Measurements from ENCODE around the gene CFAP107.
"Not testable (repeated sequence)": the region's sequence is repeated elsewhere in the genome, so short reads cannot be mapped to it uniquely, and the experiment has no call there.

The CFAP107 gene

GRCh38 chr1:12745992-12746323 is at the start of gene CFAP107:
CFAP107 (plus strand) TSS chr1:12746200; CDS start chr1:12746431, 231 bp downstream.
- no peak for TF ChIP-seq JUND (IDR thresholded peaks at IDR 0.05; ENCODE audit: low read depth)
- in situ Hi-C loops (cut with HindIII; ENCODE audit: low pct_unique_long_range_greater_than_20kb, low sequenced_read_pairs): no loop called here
- peak in 1 of 2 experiments; percentile 12 for DNase-seq (ENCODE audit: low read depth in 1 of 2, low spot score in 1 of 2)

- TF ChIP-seq JUND (IDR thresholded peaks at IDR 0.05; ENCODE audit: low read depth): no peak
- in situ Hi-C loops (cut with HindIII; ENCODE audit: low pct_unique_long_range_greater_than_20kb, low sequenced_read_pairs): no loop called here
- DNase-seq (ENCODE audit: low read depth in 1 of 2, low spot score in 1 of 2): no peak
Measured at GRCh38 chr1:12696658-12697057, 49.3 kb upstream of the CFAP107 start.

GRCh38 chr1:12697397-12697796 is 48.6 kb upstream of the CFAP107 start:
- in situ Hi-C loops (cut with HindIII; ENCODE audit: low pct_unique_long_range_greater_than_20kb, low sequenced_read_pairs): no loop called here
- no peak for DNase-seq (ENCODE audit: low read depth in 1 of 2, low spot score in 1 of 2)
- no peak for TF ChIP-seq JUND (IDR thresholded peaks at IDR 0.05; ENCODE audit: low read depth)

- in situ Hi-C loops (cut with HindIII; ENCODE audit: low pct_unique_long_range_greater_than_20kb, low sequenced_read_pairs): no loop called here
- no peak for TF ChIP-seq JUND (IDR thresholded peaks at IDR 0.05; ENCODE audit: low read depth)
- DNase-seq (ENCODE audit: low read depth in 1 of 2, low spot score in 1 of 2): no peak
Measured at GRCh38 chr1:12703821-12704451, 42.1 kb upstream of the CFAP107 start.

- TF ChIP-seq JUND (IDR thresholded peaks at IDR 0.05; ENCODE audit: low read depth): no peak
- no peak for DNase-seq (ENCODE audit: low read depth in 1 of 2, low spot score in 1 of 2)
- in situ Hi-C loops (cut with HindIII; ENCODE audit: low pct_unique_long_range_greater_than_20kb, low sequenced_read_pairs): no loop called here
Measured at GRCh38 chr1:12706061-12706460, 39.9 kb upstream of the CFAP107 start.

- in situ Hi-C loops (cut with HindIII; ENCODE audit: low pct_unique_long_range_greater_than_20kb, low sequenced_read_pairs): no loop called here
- no peak for DNase-seq (ENCODE audit: low read depth in 1 of 2, low spot score in 1 of 2)
- TF ChIP-seq JUND (IDR thresholded peaks at IDR 0.05; ENCODE audit: low read depth): no peak
Measured at GRCh38 chr1:12708396-12709090, 37.5 kb upstream of the CFAP107 start.

GRCh38 chr1:12709091-12709491 is 36.9 kb upstream of the CFAP107 start:
- DNase-seq (ENCODE audit: low read depth in 1 of 2, low spot score in 1 of 2): no peak
- TF ChIP-seq JUND (IDR thresholded peaks at IDR 0.05; ENCODE audit: low read depth): no peak
- in situ Hi-C loops (cut with HindIII; ENCODE audit: low pct_unique_long_range_greater_than_20kb, low sequenced_read_pairs): no loop called here

GRCh38 chr1:12709696-12710095 is 36.3 kb upstream of the CFAP107 start:
- in situ Hi-C loops (cut with HindIII; ENCODE audit: low pct_unique_long_range_greater_than_20kb, low sequenced_read_pairs): no loop called here
- no peak for TF ChIP-seq JUND (IDR thresholded peaks at IDR 0.05; ENCODE audit: low read depth)
- no peak for DNase-seq (ENCODE audit: low read depth in 1 of 2, low spot score in 1 of 2)

DNA sequence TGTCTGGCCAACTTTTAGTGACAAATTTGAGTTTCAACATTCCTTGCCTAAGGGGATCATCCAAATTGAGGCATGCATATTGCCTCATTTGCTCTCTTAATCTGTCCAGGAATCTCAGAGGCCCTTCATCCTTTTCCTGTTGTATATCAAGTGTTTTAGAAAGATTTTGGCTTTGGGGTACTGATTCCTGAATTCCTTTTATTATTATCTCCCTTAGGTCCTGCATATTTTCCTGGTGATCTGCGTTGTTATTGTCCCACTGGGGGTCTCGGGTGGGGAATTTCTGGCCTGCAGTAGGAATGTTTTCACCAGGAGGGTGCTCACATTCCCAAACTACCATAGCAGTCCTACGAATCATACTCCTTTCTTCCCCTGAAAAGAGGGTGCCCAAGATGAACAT is 34.5 kb upstream of the CFAP107 start:
- no peak for TF ChIP-seq JUND (IDR thresholded peaks at IDR 0.05; ENCODE audit: low read depth)
- DNase-seq (ENCODE audit: low read depth in 1 of 2, low spot score in 1 of 2): no peak
- in situ Hi-C loops (cut with HindIII; ENCODE audit: low pct_unique_long_range_greater_than_20kb, low sequenced_read_pairs): no loop called here

DNA sequence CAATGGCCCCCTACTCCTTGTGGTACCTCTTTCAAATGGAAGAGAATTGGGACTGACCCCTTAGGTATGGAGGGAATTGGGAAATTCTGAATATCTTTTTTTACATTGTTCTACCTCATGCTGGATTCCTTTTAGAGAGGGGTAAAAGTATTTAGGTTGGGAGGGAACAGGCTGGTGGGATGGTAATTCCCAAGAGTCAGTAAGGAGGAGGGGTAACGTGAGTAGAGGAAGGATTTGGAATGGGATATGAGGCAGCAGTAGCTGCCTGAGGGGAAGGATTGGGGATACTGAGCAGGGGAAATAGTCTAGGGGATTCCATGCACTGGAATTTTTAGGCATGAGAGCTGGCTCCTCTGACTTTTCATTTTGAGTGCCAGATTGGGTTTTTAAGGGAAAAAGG is 33.9 kb upstream of the CFAP107 start:
- DNase-seq (ENCODE audit: low read depth in 1 of 2, low spot score in 1 of 2): no peak
- in situ Hi-C loops (cut with HindIII; ENCODE audit: low pct_unique_long_range_greater_than_20kb, low sequenced_read_pairs): no loop called here
- TF ChIP-seq JUND (IDR thresholded peaks at IDR 0.05; ENCODE audit: low read depth): no peak

DNA sequence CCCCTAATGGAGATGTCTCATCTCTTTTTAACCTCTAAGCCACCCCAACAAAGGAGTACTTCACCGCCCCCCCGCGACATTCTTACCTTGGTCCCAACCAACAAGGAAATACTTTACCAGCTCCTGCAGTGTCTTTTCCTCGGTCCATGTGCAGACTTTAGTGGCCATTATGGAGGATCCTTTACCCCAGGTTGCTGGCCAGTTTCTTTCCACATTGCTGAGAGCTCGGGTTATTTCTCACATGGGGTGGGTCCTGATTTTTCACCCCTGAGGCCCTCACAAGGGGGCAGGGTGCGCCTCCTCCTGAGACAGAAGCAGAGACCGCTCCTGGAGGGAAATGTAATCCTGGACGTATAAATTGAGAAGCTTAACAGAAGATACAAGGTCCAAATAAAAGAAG is 33.1 kb upstream of the CFAP107 start:
- in situ Hi-C loops (cut with HindIII; ENCODE audit: low pct_unique_long_range_greater_than_20kb, low sequenced_read_pairs): no loop called here
- no peak for TF ChIP-seq JUND (IDR thresholded peaks at IDR 0.05; ENCODE audit: low read depth)
- DNase-seq (ENCODE audit: low read depth in 1 of 2, low spot score in 1 of 2): no peak

GRCh38 chr1:12713651-12714050 is 32.3 kb upstream of the CFAP107 start:
- in situ Hi-C loops (cut with HindIII; ENCODE audit: low pct_unique_long_range_greater_than_20kb, low sequenced_read_pairs); DNase-seq (ENCODE audit: low read depth in 1 of 2, low spot score in 1 of 2): not testable (repeated sequence)

GRCh38 chr1:12714710-12715475 is 31.1 kb upstream of the CFAP107 start:
- no peak for DNase-seq (ENCODE audit: low read depth in 1 of 2, low spot score in 1 of 2)
- in situ Hi-C loops (cut with HindIII; ENCODE audit: low pct_unique_long_range_greater_than_20kb, low sequenced_read_pairs): no loop called here
- TF ChIP-seq JUND (IDR thresholded peaks at IDR 0.05; ENCODE audit: low read depth): no peak

Data from T47D (cell line).